ENCODE results near the gene TADA1. TPM values are rescaled to one million over a fixed set of nuclear protein-coding genes. Genes with fewer than 3 reads are reported as not detected.

The TADA1 gene
- polyA plus RNA-seq, 2 of the 4 experiments (the other 2 are of a cell fraction): 11.4 to 25.6 TPM

GRCh38 chr1:166905136-166905535 is 29.1 kb upstream of the TADA1 start (continued):
- TF ChIP-seq JUNB (IDR thresholded peaks at IDR 0.05): no peak
- TF ChIP-seq SREBF2 (IDR thresholded peaks at IDR 0.05): no peak
- no peak for TF ChIP-seq POLR2A (IDR thresholded peaks at IDR 0.05; ENCODE audit: low read length)
- no peak for TF ChIP-seq CHD4 (IDR thresholded peaks at IDR 0.05; ENCODE audit: borderline replicate concordance)

- H3K4me2 ChIP-seq: no peak overlapping the region
- ATAC-seq: no peak
- POLR2A ChIA-PET: no interaction called here
- TF ChIP-seq JUN (IDR thresholded peaks at IDR 0.05): no peak
- TF ChIP-seq ZFP36 (IDR thresholded peaks at IDR 0.05; ENCODE audit: borderline replicate concordance, partially characterized antibody): no peak
- no peak for TF ChIP-seq E2F6 (IDR thresholded peaks at IDR 0.05; ENCODE audit: borderline replicate concordance, low read depth)
- TF ChIP-seq POLR2A (IDR thresholded peaks at IDR 0.05; ENCODE audit: low read length): no peak
- TF ChIP-seq USF2 (IDR thresholded peaks at IDR 0.05): no peak
- no peak for TF ChIP-seq KDM1A (IDR thresholded peaks at IDR 0.05; ENCODE audit: low read depth)
- TF ChIP-seq HOXB13 (CRISPR knock-in tag; IDR thresholded peaks at IDR 0.05; ENCODE audit: low read depth): no peak
- DNase-seq (ENCODE audit: low read depth in 1 of 2, low spot score in 1 of 2): no peak
- no peaks in the 10 kb centered on the region for H3K4me1 ChIP-seq
- no peaks in the 10 kb centered on the region for H3K9me3 ChIP-seq
- CTCF ChIA-PET: interaction anchor here (22.2 kb wide), 1 partner anchor 155 kb away, joined by 534 read pairs; no protein-coding TSS in a partner anchor
- H3K27ac ChIP-seq: no peak overlapping the region
- whole genome bisulfite sequencing (ENCODE audit: missing lambda C conversion rate): 33% methylated on average over 1 of the region's 1 CpG
- H3K4me3 ChIP-seq: no peak overlapping the region
- FAIRE-seq: no peak
These were observed 27.2 kb upstream of the TADA1 start for GRCh38 chr1:166903232-166903631.

GRCh38 chr1:166902279-166902678 is 26.2 kb upstream of the TADA1 start:
- Histone ChIP-seq H3K9me3 (peaks cover 6% of the 10 kb centered on the region; the same call in 2 of the 3 replicates), H3K4me1 (no peaks in the 10 kb centered on the region), H3K27ac (no peak overlapping the region), H3K4me3 (no peak overlapping the region), H3K4me2 (no peak overlapping the region)
- CTCF ChIA-PET: interaction anchor here (5.4 to 22.2 kb wide), 2 partner anchors 7 to 156 kb away, joined by 34 to 534 read pairs; no protein-coding TSS in a partner anchor
- peak in 1 of 2 experiments; percentile 9 for DNase-seq (ENCODE audit: low read depth in 1 of 2, low spot score in 1 of 2)
- POLR2A ChIA-PET: no interaction called here
- WGBS (ENCODE audit: missing lambda C conversion rate): 87% methylated on average over 1 of the region's 1 CpG
- FAIRE-seq: no peak
- TF ChIP-seq HOXA7 (CRISPR knock-in tag; IDR thresholded peaks at IDR 0.05) (no peak), HOXB13 (CRISPR knock-in tag; IDR thresholded peaks at IDR 0.05; ENCODE audit: low read depth) (no peak), ESRRA (IDR thresholded peaks at IDR 0.05; ENCODE audit: borderline replicate concordance, low read length) (no peak), HMGXB4 (CRISPR knock-in tag; IDR thresholded peaks at IDR 0.05; ENCODE audit: borderline replicate concordance) (no peak), RAD21 (conservative IDR thresholded peaks at IDR 0.05 in 1 of 2, IDR thresholded peaks at IDR 0.05 in 1 of 2) (no peak), ZC3H11A (IDR thresholded peaks at IDR 0.05) (no peak), ELK1 (IDR thresholded peaks at IDR 0.05; ENCODE audit: low read depth, low read length) (no peak)
- ATAC-seq: peak in 1 of 2 experiments; percentile 54; a peak in 2 of 6 replicates

GRCh38 chr1:166900987-166901386 is 24.9 kb upstream of the TADA1 start:
- no peak overlapping the region for H3K4me2 ChIP-seq
- no peak overlapping the region for H3K4me3 ChIP-seq
- FAIRE-seq (no peak), DNase-seq (ENCODE audit: low read depth in 1 of 2, low spot score in 1 of 2) (no peak), ATAC-seq (no peak)
- CTCF ChIA-PET: interaction anchor here (5.4 to 22.2 kb wide), 2 partner anchors 9 to 157 kb away, joined by 34 to 534 read pairs; no protein-coding TSS in a partner anchor
- peaks cover 10% of the 10 kb centered on the region; the same call in 2 of the 3 replicates for H3K9me3 ChIP-seq
- no peaks in the 10 kb centered on the region for H3K4me1 ChIP-seq
- 20% methylated on average over 4 of the region's 4 CpGs for WGBS (ENCODE audit: missing lambda C conversion rate)
- no peak overlapping the region for H3K27ac ChIP-seq
- POLR2A ChIA-PET: no interaction called here
- TF ChIP-seq JUNB (IDR thresholded peaks at IDR 0.05): no peak
- no peak for TF ChIP-seq NFE2L2 (conservative IDR thresholded peaks at IDR 0.05; ENCODE audit: low read length)
- no peak for TF ChIP-seq KDM1A (IDR thresholded peaks at IDR 0.05; ENCODE audit: low read depth)
- TF ChIP-seq MYC (IDR thresholded peaks at IDR 0.05; ENCODE audit: borderline replicate concordance, low read length): no peak
- TF ChIP-seq GATA3 (IDR thresholded peaks at IDR 0.05; ENCODE audit: borderline replicate concordance): no peak
- TF ChIP-seq RARB (CRISPR knock-in tag; IDR thresholded peaks at IDR 0.05): no peak
- no peak for TF ChIP-seq HOXB5 (CRISPR knock-in tag; IDR thresholded peaks at IDR 0.05)
- no peak for TF ChIP-seq CBX2 (IDR thresholded peaks at IDR 0.05; ENCODE audit: borderline replicate concordance, low read depth)
- no peak for TF ChIP-seq ZSCAN20 (CRISPR knock-in tag; IDR thresholded peaks at IDR 0.05)
- no peak for TF ChIP-seq TP53 (CRISPR knock-in tag; IDR thresholded peaks at IDR 0.05)
- TF ChIP-seq FOSL2 (IDR thresholded peaks at IDR 0.05): no peak
- no peak for TF ChIP-seq FOSL2 (CRISPR knock-in tag; IDR thresholded peaks at IDR 0.05)
- TF ChIP-seq HES2 (IDR thresholded peaks at IDR 0.05): no peak
- TF ChIP-seq HDAC2 (IDR thresholded peaks at IDR 0.05): no peak
- TF ChIP-seq ZFP36 (IDR thresholded peaks at IDR 0.05; ENCODE audit: borderline replicate concordance, partially characterized antibody): no peak
- no peak for TF ChIP-seq MAX (IDR thresholded peaks at IDR 0.05)
- no peak for TF ChIP-seq HOXA7 (CRISPR knock-in tag; IDR thresholded peaks at IDR 0.05)
- TF ChIP-seq SREBF2 (IDR thresholded peaks at IDR 0.05): no peak
- TF ChIP-seq ESRRA (IDR thresholded peaks at IDR 0.05; ENCODE audit: borderline replicate concordance, low read length): no peak
